Gastroesophageal sphincter (tissue), 3 donors: Measurements from ENCODE around the gene SPOCK3.

ENCODE experiments used
- CTCF ChIP-seq, 4 experiments: fragments of 200-600 bp in 2 of 4; fragments of 450-650 bp in 2 of 4; sonication (generic) in 1 of 4; IDR thresholded peaks; one replicate each; pipeline ENCODE4 v1.5.1; 2017 to 2019; ENCODE audit warnings: antibody characterized with exemption in 4 of 4, mild to moderate bottlenecking in 2 of 4, moderate library complexity in 2 of 4
- POLR2A ChIP-seq, 2 donors: fragments of 450-650 bp; IDR thresholded peaks; one replicate each; pipeline ENCODE4 v1.6.1; 2017; ENCODE audit warnings: antibody characterized with exemption in 2 of 2, mild to moderate bottlenecking in 2 of 2, moderate library complexity in 1 of 2
- POLR2AphosphoS5 ChIP-seq: sonication (generic); formaldehyde crosslinking; IDR thresholded peaks from one replicate; pipeline ENCODE4 v1.6.1; 2017; ENCODE audit warnings: antibody characterized with exemption

GRCh38 chr4:167102475-167102874 is 131.8 kb downstream of the SPOCK3 start:
- TF ChIP-seq CTCF (IDR thresholded peaks at IDR 0.05) (no peak), POLR2A (IDR thresholded peaks at IDR 0.05) (no peak), POLR2AphosphoS5 (no peak)
